SK-N-SH (cell line): ENCODE results near the gene SLCO2A1. TPM values are rescaled to one million over a fixed set of nuclear protein-coding genes. Genes with fewer than 3 reads are reported as not detected.

ENCODE experiments used
- CTCF ChIA-PET: fragments of 300-600, 350-600 bp; formaldehyde crosslinking; extraction: SDS; loops from one replicate; lab custom pipeline; 2021; lab: Yijun Ruan, JAX
- POLR2A ChIA-PET: fragments of 350-600 bp; sonication (Branson Sonifier 250); formaldehyde crosslinking; extraction: SDS; loops from one replicate; lab custom pipeline; 2020; ENCODE audit warnings: antibody characterized with exemption, inconsistent platforms; lab: Yijun Ruan, JAX
- DNase-seq: peaks from one replicate; pipeline ENCODE4 v3.0.0; 2012
- H2AFZ ChIP-seq: fragments of 200-600 bp; sonication (generic); 2 replicates; pipeline ENCODE4 v1.8.1; 2016; ENCODE audit warnings: antibody characterized with exemption, mild to moderate bottlenecking, low read depth
- H3F3A ChIP-seq: fragments of 200-600 bp; sonication (generic); replicated peaks from 2 replicates; pipeline ENCODE3; 2016; ENCODE audit warnings: antibody characterized with exemption, mild to moderate bottlenecking; ENCODE audit not compliant: insufficient read depth
- H3K27ac ChIP-seq, 2 experiments: fragments of 200-500 bp in 1 of 2; fragments of 200-600 bp in 1 of 2; sonication (Bioruptor generic) in 1 of 2; sonication (generic), shearing (Covaris generic) in 1 of 2; 2 replicates each; pipeline versions ENCODE4 v1.5.1 to v1.6.1; 2014 to 2016; ENCODE audit warnings: low read depth in 2 of 2, inconsistent platforms in 1 of 2, low read length in 1 of 2, mild to moderate bottlenecking in 1 of 2, mixed read lengths in 1 of 2
- H3K27me3 ChIP-seq: fragments of 200-600 bp; sonication (generic), shearing (Covaris generic); 2 replicates; pipeline ENCODE4 v1.6.1; 2016; ENCODE audit warnings: mixed run types; ENCODE audit not compliant: insufficient read depth
- H3K36me3 ChIP-seq, 2 experiments: fragments of 200-500 bp in 1 of 2; fragments of 200-600 bp in 1 of 2; sonication (Bioruptor generic) in 1 of 2; sonication (generic) in 1 of 2; replicated peaks in 1 of 2; 2 replicates each; pipeline versions ENCODE3 to v1.5.1; 2014 to 2016; ENCODE audit warnings: low read length in 1 of 2, mild to moderate bottlenecking in 1 of 2; ENCODE audit not compliant: insufficient read depth in 2 of 2, control insufficient read depth in 1 of 2
- H3K4me1 ChIP-seq, 2 experiments: fragments of 200-500 bp in 1 of 2; fragments of 200-600 bp in 1 of 2; sonication (Bioruptor generic) in 1 of 2; sonication (generic), shearing (Covaris generic) in 1 of 2; 2 replicates each; pipeline versions ENCODE4 v1.5.1 to v1.6.1; 2014 to 2016; ENCODE audit warnings: low read depth in 1 of 2, low read length in 1 of 2, mixed run types in 1 of 2; ENCODE audit not compliant: insufficient read depth in 2 of 2, control insufficient read depth in 1 of 2
- H3K4me2 ChIP-seq: fragments of 200-600 bp; sonication (generic), shearing (Covaris generic); 2 replicates; pipeline ENCODE4 v1.6.1; 2017; ENCODE audit warnings: mixed run types
- H3K4me3 ChIP-seq, 2 experiments: fragments of 200-500 bp in 1 of 2; fragments of 200-600 bp in 1 of 2; sonication (Bioruptor generic) in 1 of 2; sonication (generic), shearing (Covaris generic) in 1 of 2; 2 replicates each; pipeline versions ENCODE4 v1.5.1 to v1.8.1; 2014 to 2016; ENCODE audit warnings: low read depth in 2 of 2, inconsistent platforms in 1 of 2, low read length in 1 of 2, mild to moderate bottlenecking in 1 of 2, mixed read lengths in 1 of 2, moderate library complexity in 1 of 2
- H3K79me2 ChIP-seq: fragments of 200-600 bp; sonication (generic); 2 replicates; pipeline ENCODE4 v1.8.1; 2017; ENCODE audit warnings: mild to moderate bottlenecking; ENCODE audit not compliant: insufficient read depth
- H3K9ac ChIP-seq: fragments of 200-600 bp; sonication (generic); 2 replicates; pipeline ENCODE4 v1.6.1; 2017; ENCODE audit warnings: mixed run types
- H3K9me2 ChIP-seq: fragments of 200-600 bp; sonication (generic); 2 replicates; pipeline ENCODE4 v1.6.1; 2017; ENCODE audit warnings: mixed run types
- H3K9me3 ChIP-seq: fragments of 200-600 bp; sonication (generic); 2 replicates; pipeline ENCODE4 v1.6.1; 2017; ENCODE audit warnings: mixed run types, mild to moderate bottlenecking, moderate library complexity
- H4K20me1 ChIP-seq: fragments of 200-600 bp; sonication (generic); 2 replicates; pipeline ENCODE4 v1.6.1; 2017; ENCODE audit warnings: mild to moderate bottlenecking, mixed run types; ENCODE audit not compliant: insufficient read depth
- FOSL2 ChIP-seq: IDR thresholded peaks from 2 replicates; pipeline ENCODE4 v1.4.0; 2012; ENCODE audit warnings: low read depth, mild to moderate bottlenecking, moderate library complexity, borderline replicate concordance
- FOXJ3 ChIP-seq: sonication (generic); formaldehyde crosslinking; IDR thresholded peaks from 2 replicates; pipeline ENCODE4 v1.5.1; 2020; ENCODE audit warnings: mild to moderate bottlenecking, missing genetic modification reagents
- FOXM1 ChIP-seq: IDR thresholded peaks from 2 replicates; pipeline ENCODE4 v1.4.0; 2012; ENCODE audit warnings: low read depth, mild to moderate bottlenecking
- GATA2 ChIP-seq: sonication (generic); formaldehyde crosslinking; IDR thresholded peaks from 2 replicates; pipeline ENCODE4 v1.5.0; 2020; ENCODE audit warnings: mild to moderate bottlenecking, missing genetic modification reagents
- MAX ChIP-seq: IDR thresholded peaks from 2 replicates; pipeline ENCODE4 v1.4.0; 2012; ENCODE audit warnings: low read depth
- MEF2A ChIP-seq: IDR thresholded peaks from 2 replicates; pipeline ENCODE4 v1.4.0; 2012; ENCODE audit warnings: low read depth, borderline replicate concordance
- PBX3 ChIP-seq: IDR thresholded peaks from 2 replicates; pipeline ENCODE4; 2012
- RAD21 ChIP-seq: IDR thresholded peaks from 2 replicates; pipeline ENCODE4 v1.6.1; 2012; ENCODE audit warnings: mild to moderate bottlenecking, low read length
- RCOR1 ChIP-seq: fragments of 150-350 bp; IDR thresholded peaks from 2 replicates; pipeline ENCODE4 v1.6.1; 2017; ENCODE audit warnings: antibody characterized with exemption, low read length
- RFX5 ChIP-seq: IDR thresholded peaks from 2 replicates; pipeline ENCODE4 v1.6.1; 2012; ENCODE audit warnings: mild to moderate bottlenecking, improper control_type of control experiment, low read length
- SIN3A ChIP-seq: IDR thresholded peaks from 2 replicates; pipeline ENCODE4 v1.6.1; 2012; ENCODE audit warnings: low read depth, mild to moderate bottlenecking, low read length, moderate library complexity, borderline replicate concordance
- TAF1 ChIP-seq: IDR thresholded peaks from 2 replicates; pipeline ENCODE4 v1.6.1; 2012; ENCODE audit warnings: low read depth, mild to moderate bottlenecking, low read length, moderate library complexity, borderline replicate concordance
- TCF12 ChIP-seq: IDR thresholded peaks from 2 replicates; pipeline ENCODE4 v1.4.0; 2012
- TEAD4 ChIP-seq: IDR thresholded peaks from 2 replicates; pipeline ENCODE4 v1.4.0; 2012; ENCODE audit warnings: mild to moderate bottlenecking, borderline replicate concordance; ENCODE audit not compliant: insufficient read depth
- YY1 ChIP-seq: IDR thresholded peaks from 2 replicates; pipeline ENCODE4 v1.4.0; 2012; ENCODE audit warnings: low read depth, mild to moderate bottlenecking
- WGBS: methylation state at CpG from one replicate; pipeline ENCODE4 v1.1.6; 2017; ENCODE audit warnings: low lambda C conversion rate; 5-methylcytosine and 5-hydroxymethylcytosine counted together
- polyA plus RNA-seq, 3 experiments: library from polyadenylated mRNA; depleted of rRNA; stranded (reverse); fragments of >200 nt; gene quantifications; 2 replicates each; pipeline ENCODE4 v1.2.3, GENCODE V29; 2012
- TF ChIP-seq, protein P1 (sequence below): fragments of 150-350 bp; IDR thresholded peaks from 2 replicates; pipeline ENCODE4 v1.6.1; 2016; ENCODE audit warnings: mild to moderate bottlenecking, low read depth, low read length
- TF ChIP-seq, protein P2 (sequence below): fragments of 200-600 bp; sonication (generic); IDR thresholded peaks from 2 replicates; pipeline ENCODE4 v1.6.1; 2017; ENCODE audit warnings: antibody characterized with exemption, mild to moderate bottlenecking, moderate library complexity

SLCO2A1 gene
- polyA plus RNA-seq, 1 of the 3 experiments (the other 2 are of a cell fraction): 9.3 TPM

DNA sequence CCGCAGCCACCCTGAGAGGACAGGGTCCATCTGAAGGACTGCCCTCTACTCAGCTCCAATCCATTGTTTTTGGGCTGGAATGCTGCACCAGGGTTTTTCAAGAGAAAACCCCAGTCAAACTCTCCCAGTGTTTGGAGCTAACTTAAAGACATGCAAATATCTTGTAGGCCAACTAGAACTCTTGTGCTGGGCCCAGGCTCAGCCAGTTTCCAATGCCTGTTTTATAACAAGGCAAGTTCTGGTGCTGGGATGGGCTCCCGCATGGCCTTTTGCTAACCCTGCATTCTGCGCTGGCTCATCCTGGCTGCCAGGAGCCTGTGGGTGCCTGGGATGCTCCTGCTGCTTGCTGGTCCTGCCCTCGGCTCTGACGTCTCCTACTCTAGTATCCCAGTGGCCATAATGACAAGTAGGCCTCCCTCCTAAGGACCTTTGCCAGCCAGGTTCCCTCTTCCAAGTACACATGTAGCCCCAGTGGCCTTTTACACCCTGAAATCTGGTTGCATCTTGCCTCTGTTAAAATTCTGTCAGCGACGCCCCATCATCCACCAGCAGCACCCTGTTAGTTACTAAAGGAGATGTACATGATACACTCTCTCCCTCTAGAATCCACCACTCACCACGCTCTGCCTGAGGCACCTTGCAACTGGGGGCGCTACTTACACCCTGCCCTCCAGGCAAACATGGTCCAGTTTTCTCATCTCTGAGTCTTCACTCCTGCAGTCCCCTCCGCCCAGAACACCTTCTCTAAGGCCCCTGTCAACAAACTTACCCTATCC, 103.6 kb downstream of the SLCO2A1 start:
- no peak for TF ChIP-seq FOXM1
- TF ChIP-seq RAD21: no peak
- TF ChIP-seq YY1: no peak
- TF ChIP-seq FOSL2: no peak
- TF ChIP-seq RFX5: no peak
- no peaks in the 10 kb centered on the region for H3K9me3 ChIP-seq
- no peaks in the 10 kb centered on the region for H3F3A ChIP-seq
- ChIA-PET CTCF (interaction anchor here (0.6 to 10.0 kb wide), 14 partner anchors 8 to 459 kb away, joined by 3 to 152 read pairs (median 4); no protein-coding TSS in a partner anchor), POLR2A (no interaction called here)
- H3K79me2 ChIP-seq: no peaks in the 10 kb centered on the region
- H3K27me3 ChIP-seq: no peaks in the 10 kb centered on the region
- no peak for DNase-seq
- peaks cover 0 to 10% of the 10 kb centered on the region in 2 experiments; a peak in 2 of 4 replicates for H3K4me1 ChIP-seq
- H3K4me2 ChIP-seq: no peak overlapping the region
- no peak overlapping the region for H2AFZ ChIP-seq
- no peaks in the 10 kb centered on the region for H4K20me1 ChIP-seq
- no peak overlapping the region for H3K9ac ChIP-seq
- no peak overlapping the region for H3K4me3 ChIP-seq
- no peaks in the 10 kb centered on the region for H3K9me2 ChIP-seq
- no peaks in the 10 kb centered on the region for H3K36me3 ChIP-seq
- H3K27ac ChIP-seq: no peak overlapping the region
- 97% methylated on average over 7 of the region's 10 CpGs for WGBS

- no peak for DNase-seq
- WGBS: 33% methylated on average over 4 of the region's 4 CpGs
- Histone ChIP-seq H3K4me2 (no peak overlapping the region), H2AFZ (no peak overlapping the region), H3K27ac (no peak overlapping the region), H3K9me3 (no peaks in the 10 kb centered on the region), H3F3A (no peaks in the 10 kb centered on the region), H3K4me3 (no peak overlapping the region), H4K20me1 (no peaks in the 10 kb centered on the region), H3K79me2 (no peaks in the 10 kb centered on the region), H3K9me2 (no peaks in the 10 kb centered on the region), H3K9ac (no peak overlapping the region), H3K4me1 (peaks cover 0 to 5% of the 10 kb centered on the region in 2 experiments; a peak in 2 of 4 replicates), H3K27me3 (no peaks in the 10 kb centered on the region), H3K36me3 (no peaks in the 10 kb centered on the region)
- TF ChIP-seq FOSL2 (peak; percentile 10; the same call in 1 of the 2 replicates), SIN3A (no peak), TCF12 (peak; percentile 36), PBX3 (peak; percentile 52; the same call in 1 of the 2 replicates)
- CTCF ChIA-PET: interaction anchor here (1.1 to 1.4 kb wide), 3 partner anchors 11 to 104 kb away, joined by 3 to 4 read pairs (median 3); no protein-coding TSS in a partner anchor
- POLR2A ChIA-PET: no interaction called here
Observed at GRCh38 chr3:133924041-133924440, 105.7 kb downstream of the SLCO2A1 start.

GRCh38 chr3:133921592-133921991, 108.1 kb downstream of the SLCO2A1 start:
- no peak overlapping the region for H3K4me3 ChIP-seq
- H3K27ac ChIP-seq: no peak overlapping the region
- no peaks in the 10 kb centered on the region for H3K27me3 ChIP-seq
- H3K9ac ChIP-seq: no peak overlapping the region
- no peaks in the 10 kb centered on the region; a peak in 1 of 4 replicates for H3K4me1 ChIP-seq
- no peaks in the 10 kb centered on the region for H3K9me3 ChIP-seq
- H3K9me2 ChIP-seq: no peaks in the 10 kb centered on the region
- ChIA-PET CTCF (no interaction called here), POLR2A (no interaction called here)
- H4K20me1 ChIP-seq: no peaks in the 10 kb centered on the region
- no peaks in the 10 kb centered on the region for H3K36me3 ChIP-seq
- H2AFZ ChIP-seq: no peak overlapping the region
- H3F3A ChIP-seq: no peaks in the 10 kb centered on the region
- no peak for DNase-seq
- WGBS: 88% methylated on average over 1 of the region's 1 CpG
- H3K79me2 ChIP-seq: no peaks in the 10 kb centered on the region
- no peak overlapping the region for H3K4me2 ChIP-seq
- TF ChIP-seq RAD21 (no peak), FOXJ3 (no peak), RFX5 (no peak), TEAD4 (no peak), MEF2A (no peak), RCOR1 (no peak), GATA2 (CRISPR knock-in tag) (no peak), MAX (no peak), TAF1 (no peak), YY1 (no peak)
- TF ChIP-seq, protein P1, sequence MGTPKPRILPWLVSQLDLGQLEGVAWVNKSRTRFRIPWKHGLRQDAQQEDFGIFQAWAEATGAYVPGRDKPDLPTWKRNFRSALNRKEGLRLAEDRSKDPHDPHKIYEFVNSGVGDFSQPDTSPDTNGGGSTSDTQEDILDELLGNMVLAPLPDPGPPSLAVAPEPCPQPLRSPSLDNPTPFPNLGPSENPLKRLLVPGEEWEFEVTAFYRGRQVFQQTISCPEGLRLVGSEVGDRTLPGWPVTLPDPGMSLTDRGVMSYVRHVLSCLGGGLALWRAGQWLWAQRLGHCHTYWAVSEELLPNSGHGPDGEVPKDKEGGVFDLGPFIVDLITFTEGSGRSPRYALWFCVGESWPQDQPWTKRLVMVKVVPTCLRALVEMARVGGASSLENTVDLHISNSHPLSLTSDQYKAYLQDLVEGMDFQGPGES: no peak
- TF ChIP-seq, protein P2, sequence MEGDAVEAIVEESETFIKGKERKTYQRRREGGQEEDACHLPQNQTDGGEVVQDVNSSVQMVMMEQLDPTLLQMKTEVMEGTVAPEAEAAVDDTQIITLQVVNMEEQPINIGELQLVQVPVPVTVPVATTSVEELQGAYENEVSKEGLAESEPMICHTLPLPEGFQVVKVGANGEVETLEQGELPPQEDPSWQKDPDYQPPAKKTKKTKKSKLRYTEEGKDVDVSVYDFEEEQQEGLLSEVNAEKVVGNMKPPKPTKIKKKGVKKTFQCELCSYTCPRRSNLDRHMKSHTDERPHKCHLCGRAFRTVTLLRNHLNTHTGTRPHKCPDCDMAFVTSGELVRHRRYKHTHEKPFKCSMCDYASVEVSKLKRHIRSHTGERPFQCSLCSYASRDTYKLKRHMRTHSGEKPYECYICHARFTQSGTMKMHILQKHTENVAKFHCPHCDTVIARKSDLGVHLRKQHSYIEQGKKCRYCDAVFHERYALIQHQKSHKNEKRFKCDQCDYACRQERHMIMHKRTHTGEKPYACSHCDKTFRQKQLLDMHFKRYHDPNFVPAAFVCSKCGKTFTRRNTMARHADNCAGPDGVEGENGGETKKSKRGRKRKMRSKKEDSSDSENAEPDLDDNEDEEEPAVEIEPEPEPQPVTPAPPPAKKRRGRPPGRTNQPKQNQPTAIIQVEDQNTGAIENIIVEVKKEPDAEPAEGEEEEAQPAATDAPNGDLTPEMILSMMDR: no peak
